H1 (cell line): ENCODE data around the gene MRPL3. TPM values are rescaled to one million over a fixed set of nuclear protein-coding genes. Genes with fewer than 3 reads are reported as not detected.

Experiments used
- CTCF ChIA-PET: fragments of 300-600 bp; sonication (Branson Sonifier 250); formaldehyde crosslinking; loops from one replicate; lab custom pipeline; 2021; ENCODE audit not compliant: partially characterized antibody; lab: Charles Lee
- POLR2A ChIA-PET: fragments of 300-600 bp; sonication (Branson Sonifier 250); formaldehyde crosslinking; loops from one replicate; lab custom pipeline; 2021; ENCODE audit warnings: inconsistent platforms; ENCODE audit not compliant: partially characterized antibody; lab: Charles Lee
- DNase-seq, 2 experiments: peaks; one replicate each; pipeline versions ENCODE4 v3.0.0 to v3.0.0-alpha.2; 2010 to 2022; ENCODE audit warnings: low spot score in 2 of 2, low read depth in 1 of 2, mixed read lengths in 1 of 2
- FAIRE-seq: peaks from 2 replicates; lab custom pipeline; 2011; peaks lifted over from hg19 to GRCh38; lab: Jason Lieb, UNC
- H2AFZ ChIP-seq: 2 replicates; pipeline ENCODE4 v1.8.1; 2012; ENCODE audit warnings: low read length, inconsistent platforms
- H2AK5ac ChIP-seq: 2 replicates; pipeline ENCODE4 v1.6.1; 2013; ENCODE audit warnings: low read depth, low read length
- H2BK120ac ChIP-seq: replicated peaks from 2 replicates; pipeline ENCODE3; 2013; ENCODE audit warnings: low read depth, low read length, inconsistent platforms
- H2BK12ac ChIP-seq: 2 replicates; pipeline ENCODE4 v1.6.1; 2013; ENCODE audit warnings: low read depth, low read length
- H2BK15ac ChIP-seq: 2 replicates; pipeline ENCODE4 v1.6.1; 2013; ENCODE audit warnings: low read length
- H2BK20ac ChIP-seq: 2 replicates; pipeline ENCODE4 v1.6.1; 2013; ENCODE audit warnings: low read length
- H2BK5ac ChIP-seq: 2 replicates; pipeline ENCODE4 v1.6.1; 2013; ENCODE audit warnings: low read depth, low read length
- H3K14ac ChIP-seq: 2 replicates; pipeline ENCODE4 v1.6.1; 2013; ENCODE audit warnings: inconsistent platforms; ENCODE audit not compliant: insufficient read length
- H3K18ac ChIP-seq: 2 replicates; pipeline ENCODE4 v1.6.1; 2013; ENCODE audit warnings: low read length; ENCODE audit errors: extremely low read depth
- H3K23ac ChIP-seq: 2 replicates; pipeline ENCODE4 v1.6.1; 2013; ENCODE audit warnings: inconsistent platforms; ENCODE audit not compliant: insufficient read length
- H3K23me2 ChIP-seq: 2 replicates; pipeline ENCODE4 v1.6.1; 2013; ENCODE audit warnings: low read depth, low read length
- H3K27ac ChIP-seq: 2 replicates; pipeline ENCODE4 v1.6.1; 2011; ENCODE audit warnings: low read depth, low read length, inconsistent platforms
- H3K27me3 ChIP-seq, 4 experiments: replicated peaks in 1 of 4; 1 replicate in 1 of 4; 2 replicates in 3 of 4; pipeline versions ENCODE4 v1.6.1 to v1.8.1; 2011 to 2013; ENCODE audit warnings: low read length in 3 of 4, mild to moderate bottlenecking in 3 of 4, inconsistent platforms in 2 of 4, mixed read lengths in 2 of 4, moderate library complexity in 1 of 4; ENCODE audit not compliant: control insufficient read depth in 3 of 4, insufficient read depth in 3 of 4; ENCODE audit errors: extremely low read depth in 1 of 4
- H3K36me3 ChIP-seq, 4 experiments: 2 replicates each; pipeline versions ENCODE4 v1.6.1 to v1.8.1; 2011 to 2013; ENCODE audit warnings: mild to moderate bottlenecking in 4 of 4, low read length in 3 of 4, moderate library complexity in 2 of 4, control low read depth in 1 of 4, inconsistent platforms in 1 of 4; ENCODE audit not compliant: insufficient read depth in 4 of 4, control insufficient read depth in 2 of 4
- H3K4ac ChIP-seq: replicated peaks from 2 replicates; pipeline ENCODE3; 2013; ENCODE audit warnings: low read length, low read depth, mixed read lengths, inconsistent platforms; ENCODE audit not compliant: insufficient read length
- H3K4me1 ChIP-seq, 4 experiments: replicated peaks in 1 of 4; 1 replicate in 1 of 4; 2 replicates in 3 of 4; pipeline versions ENCODE4 v1.6.1 to v1.8.1; 2011 to 2013; ENCODE audit warnings: low read length in 3 of 4, inconsistent platforms in 2 of 4, mixed read lengths in 1 of 4; ENCODE audit not compliant: insufficient read depth in 4 of 4, control insufficient read depth in 3 of 4
- H3K4me2 ChIP-seq, 2 experiments: 2 replicates each; pipeline versions ENCODE4 v1.6.1 to v1.8.1; 2011 to 2013; ENCODE audit warnings: low read depth in 2 of 2, low read length in 2 of 2, control low read depth in 1 of 2, inconsistent platforms in 1 of 2, mild to moderate bottlenecking in 1 of 2; ENCODE audit not compliant: insufficient read depth in 1 of 2
- H3K4me3 ChIP-seq, 4 experiments: fragments of 200-600, 300-600 bp in 1 of 4; sonication (generic), shearing (Covaris generic), sonication (Bioruptor Twin) in 1 of 4; 2 replicates each; pipeline versions ENCODE4 v1.5.1 to v1.8.1; 2011 to 2016; ENCODE audit warnings: low read length in 4 of 4, low read depth in 3 of 4, control low read depth in 2 of 4, inconsistent platforms in 2 of 4, mild to moderate bottlenecking in 2 of 4, mixed read lengths in 1 of 4, moderate library complexity in 1 of 4; ENCODE audit not compliant: insufficient read depth in 2 of 4; ENCODE audit errors: extremely low read depth in 1 of 4
- H3K56ac ChIP-seq: replicated peaks from 2 replicates; pipeline ENCODE3; 2013; ENCODE audit warnings: low read depth, mild to moderate bottlenecking, mixed read lengths, low read length, inconsistent platforms; ENCODE audit not compliant: insufficient read length
- H3K79me1 ChIP-seq: 2 replicates; pipeline ENCODE4 v1.6.1; 2013; ENCODE audit warnings: low read depth, low read length, control low read depth
- H3K79me2 ChIP-seq, 2 experiments: 2 replicates each; pipeline versions ENCODE4 v1.6.1 to v1.8.1; 2012 to 2013; ENCODE audit warnings: low read length in 2 of 2, mild to moderate bottlenecking in 2 of 2, inconsistent platforms in 1 of 2; ENCODE audit not compliant: insufficient read depth in 2 of 2, control insufficient read depth in 1 of 2
- H3K9ac ChIP-seq, 4 experiments: replicated peaks in 1 of 4; 1 replicate in 1 of 4; 2 replicates in 3 of 4; pipeline versions ENCODE4 v1.6.1 to v1.8.1; 2011 to 2013; ENCODE audit warnings: low read depth in 3 of 4, low read length in 3 of 4, control low read depth in 2 of 4, mild to moderate bottlenecking in 2 of 4, moderate library complexity in 2 of 4, inconsistent platforms in 1 of 4; ENCODE audit errors: extremely low read depth in 1 of 4
- H3K9me3 ChIP-seq, 2 experiments: 2 replicates each; pipeline versions ENCODE4 v1.6.1 to v1.8.1; 2012 to 2013; ENCODE audit warnings: mild to moderate bottlenecking in 2 of 2, moderate library complexity in 2 of 2, control low read depth in 1 of 2, inconsistent platforms in 1 of 2, low read depth in 1 of 2, low read length in 1 of 2, mixed read lengths in 1 of 2; ENCODE audit not compliant: insufficient read depth in 2 of 2
- H4K20me1 ChIP-seq, 2 experiments: replicated peaks in 1 of 2; 2 replicates each; pipeline versions ENCODE3 to v1.8.1; 2011 to 2013; ENCODE audit warnings: inconsistent platforms in 2 of 2, low read length in 2 of 2, mild to moderate bottlenecking in 1 of 2; ENCODE audit not compliant: insufficient read depth in 2 of 2, control insufficient read depth in 1 of 2
- H4K5ac ChIP-seq: 2 replicates; pipeline ENCODE4 v1.6.1; 2013; ENCODE audit warnings: low read length, low read depth, mixed read lengths, inconsistent platforms; ENCODE audit not compliant: insufficient read length
- H4K8ac ChIP-seq: 2 replicates; pipeline ENCODE4 v1.8.0; 2013; ENCODE audit warnings: mild to moderate bottlenecking, moderate library complexity, low read length, inconsistent platforms; ENCODE audit not compliant: insufficient read depth; ENCODE audit errors: extremely low read depth
- H4K91ac ChIP-seq: replicated peaks from 2 replicates; pipeline ENCODE3; 2013; ENCODE audit warnings: low read length, mixed read lengths, inconsistent platforms; ENCODE audit not compliant: insufficient read length
- BACH1 ChIP-seq: IDR thresholded peaks from 2 replicates; pipeline ENCODE4 v1.6.1; 2012; ENCODE audit warnings: low read length, improper control_type of control experiment
- CBX8 ChIP-seq: fragments of 300-800, 300-1000 bp; sonication (generic); IDR thresholded peaks from 2 replicates; pipeline ENCODE4 v1.7.1; 2016; ENCODE audit warnings: low read depth, low read length, borderline replicate concordance
- FOSL1 ChIP-seq: IDR thresholded peaks from 2 replicates; pipeline ENCODE4 v1.6.1; 2011; ENCODE audit warnings: mild to moderate bottlenecking, low read depth, low read length, moderate library complexity; ENCODE audit not compliant: insufficient read depth
- POLR2A ChIP-seq, 2 experiments: IDR thresholded peaks; 1 replicate in 1 of 2; 2 replicates in 1 of 2; pipeline ENCODE4 v1.6.1; 2011; ENCODE audit warnings: low read depth in 2 of 2, low read length in 2 of 2, mild to moderate bottlenecking in 2 of 2; ENCODE audit errors: control extremely low read depth in 1 of 2
- POLR2AphosphoS5 ChIP-seq: IDR thresholded peaks from 2 replicates; pipeline ENCODE4 v1.6.1; 2011; ENCODE audit warnings: low read depth, low read length
- RNF2 ChIP-seq: fragments of 200-900, 300-1000 bp; sonication (generic); IDR thresholded peaks from 2 replicates; pipeline ENCODE4 v1.7.1; 2016; ENCODE audit warnings: borderline replicate concordance, low read depth, mild to moderate bottlenecking, antibody characterized with exemption, low read length; ENCODE audit not compliant: poor library complexity, severe bottlenecking; ENCODE audit errors: missing control alignments
- SIN3A ChIP-seq, 2 experiments: IDR thresholded peaks in 1 of 2; conservative IDR thresholded peaks in 1 of 2; 2 replicates each; pipeline ENCODE4 v1.6.1; 2011 to 2012; ENCODE audit warnings: low read length in 2 of 2, improper control_type of control experiment in 1 of 2, low read depth in 1 of 2, mild to moderate bottlenecking in 1 of 2
- TBP ChIP-seq: IDR thresholded peaks from 2 replicates; pipeline ENCODE4 v1.6.1; 2011; ENCODE audit warnings: low read depth, low read length, improper control_type of control experiment
- WGBS, 2 experiments: shearing (Covaris generic) in 1 of 2; methylation state at CpG; one replicate each; pipeline versions ENCODE4 v1.1.6 to v1.1.7; 2013 to 2015; ENCODE audit warnings: low lambda C conversion rate in 2 of 2, mixed read lengths in 2 of 2, inconsistent platforms in 1 of 2, low coverage in 1 of 2, missing lambda C conversion rate in 1 of 2; ENCODE audit not compliant: insufficient replicate concordance in 2 of 2, insufficient coverage in 1 of 2, insufficient read length in 1 of 2; ENCODE audit errors: extremely low coverage in 1 of 2, missing lambda C conversion rate in 1 of 2; 5-methylcytosine and 5-hydroxymethylcytosine counted together
- polyA plus RNA-seq, 7 experiments: library from polyadenylated mRNA; depleted of rRNA in 3 of 7; stranded (reverse) in 5 of 7; unstranded in 2 of 7; fragments of >200 nt in 5 of 7; fragments of 200-250 nt in 2 of 7; gene quantifications; 1 replicate in 5 of 7; 2 replicates in 1 of 7; 4 replicates in 1 of 7; pipeline versions ENCODE4 v1.2.1 to v1.2.3, GENCODE V29; 2011 to 2013; ENCODE audit warnings: missing spikeins in 2 of 7, mixed read lengths in 2 of 7
- total RNA-seq: library from RNA; stranded (reverse); fragmentation: NEBNext Ultra II Directional; extraction: Animal tissue kit (Norgen Biotek cat#: 25700); gene quantifications from 2 replicates; pipeline ENCODE4 v1.2.1, GENCODE V29; 2021
- TF ChIP-seq, protein P1 (sequence below): IDR thresholded peaks from 2 replicates; pipeline ENCODE4 v1.6.1; 2012; ENCODE audit warnings: inconsistent platforms

Gene MRPL3
- total and polyA plus RNA-seq, 2 of the 8 experiments (the other 6 are each of a cell fraction or from before 2014, with no cell fraction given) = 164 to 175 TPM

DNA sequence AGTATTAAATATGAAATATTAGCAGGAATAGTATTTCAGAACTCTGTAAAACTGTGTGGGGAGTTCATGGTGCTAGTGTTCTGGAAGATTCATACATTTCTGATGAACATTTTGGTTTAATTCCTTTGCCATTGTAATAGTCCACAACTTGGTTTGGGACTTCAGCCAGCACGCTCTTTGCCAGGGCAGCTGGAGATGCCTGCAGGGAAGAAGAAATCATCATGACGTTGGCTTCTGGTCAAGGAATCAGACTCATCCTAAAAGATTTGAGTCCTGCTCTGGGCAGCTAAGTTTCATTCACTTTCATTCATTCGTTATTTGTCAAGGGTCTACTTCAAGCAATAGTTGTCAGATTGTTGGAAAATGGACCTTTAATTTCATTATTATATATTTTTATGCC, 32.4 kb upstream of the MRPL3 start:
- H2AFZ ChIP-seq = no peak overlapping the region
- H3K4me1 ChIP-seq = peaks cover 0 to 5% (median 3%) of the 10 kb centered on the region in 4 experiments; a peak in 3 of 7 replicates
- CTCF ChIA-PET = interaction anchor here (1.2 to 1.6 kb wide), 2 partner anchors 15 to 34 kb away, joined by 3 to 9 read pairs; no protein-coding TSS in a partner anchor
- no peak overlapping the region for H3K9ac ChIP-seq
- DNase-seq (no peak), FAIRE-seq (no peak)
- H3K18ac ChIP-seq = no peak overlapping the region
- no peaks in the 10 kb centered on the region for H3K9me3 ChIP-seq
- no peak overlapping the region for H4K5ac ChIP-seq
- H3K36me3 ChIP-seq = no peaks in the 10 kb centered on the region
- no peak overlapping the region for H3K56ac ChIP-seq
- H2BK15ac ChIP-seq = no peak overlapping the region
- no peak overlapping the region for H3K4ac ChIP-seq
- WGBS, 2 experiments = 90% methylated on average over 3 of the region's 3 CpGs; no CpG with 5 or more reads in 1 of the 2 experiments
- H3K27ac ChIP-seq = no peak overlapping the region
- H2AK5ac ChIP-seq = no peak overlapping the region
- H3K23me2 ChIP-seq = no peaks in the 10 kb centered on the region
- H3K27me3 ChIP-seq = no peaks in the 10 kb centered on the region
- no peaks in the 10 kb centered on the region for H4K20me1 ChIP-seq
- H4K91ac ChIP-seq = no peak overlapping the region
- H3K4me2 ChIP-seq = 0 out of 4 replicates have a peak overlapping the region, but pooled peaks of 1 of the 2 experiments have one; percentile 36
- H2BK120ac ChIP-seq = no peak overlapping the region
- H3K79me2 ChIP-seq = no peaks in the 10 kb centered on the region
- H2BK12ac ChIP-seq = no peak overlapping the region; the same call in 1 of the 2 replicates
- H3K4me3 ChIP-seq = no peak overlapping the region
- no peak overlapping the region for H3K23ac ChIP-seq
- no peak overlapping the region for H2BK20ac ChIP-seq
- POLR2A ChIA-PET = no interaction called here
- no peaks in the 10 kb centered on the region for H3K79me1 ChIP-seq
- H3K14ac ChIP-seq = no peak overlapping the region
- no peak overlapping the region for H2BK5ac ChIP-seq
- H4K8ac ChIP-seq = no peak overlapping the region
- TF ChIP-seq, protein P1, sequence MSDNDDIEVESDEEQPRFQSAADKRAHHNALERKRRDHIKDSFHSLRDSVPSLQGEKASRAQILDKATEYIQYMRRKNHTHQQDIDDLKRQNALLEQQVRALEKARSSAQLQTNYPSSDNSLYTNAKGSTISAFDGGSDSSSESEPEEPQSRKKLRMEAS = no peak
- TF ChIP-seq SIN3A (conservative IDR thresholded peaks at IDR 0.05 in 1 of 2, IDR thresholded peaks at IDR 0.05 in 1 of 2; ENCODE audit: low read depth in 1 of 2, low read length in 2 of 2) (no peak), TBP (no peak), POLR2AphosphoS5 (no peak), BACH1 (no peak), RNF2 (no peak), FOSL1 (no peak), CBX8 (no peak), POLR2A (IDR thresholded peaks at IDR 0.05; ENCODE audit: control extremely low read depth in 1 of 2, low read depth in 2 of 2, low read length in 2 of 2) (no peak)
